Osteoblast (primary cell): ENCODE data around the gene SMIM29. TPM values are rescaled to one million over a fixed set of nuclear protein-coding genes. Genes with fewer than 3 reads are reported as not detected.

Source experiments
- DNase-seq: peaks from one replicate; pipeline ENCODE4 v3.0.0; 2011; ENCODE audit warnings: low spot score, mixed read lengths; ENCODE audit not compliant: insufficient read length; ENCODE audit errors: missing footprints
- H2AFZ ChIP-seq: 2 replicates; pipeline ENCODE4 v1.6.0; 2011; ENCODE audit warnings: mild to moderate bottlenecking, low read length
- H3K27ac ChIP-seq: 2 replicates; pipeline ENCODE4 v1.5.1; 2011; ENCODE audit warnings: mild to moderate bottlenecking, low read depth, low read length, moderate library complexity
- H3K27me3 ChIP-seq: 2 replicates; pipeline ENCODE4 v1.6.0; 2012; ENCODE audit warnings: mild to moderate bottlenecking, control low read depth, inconsistent platforms, low read length, moderate library complexity; ENCODE audit not compliant: insufficient read depth
- H3K36me3 ChIP-seq: 2 replicates; pipeline ENCODE4 v1.5.1; 2011; ENCODE audit warnings: mild to moderate bottlenecking, low read length, control low read depth, moderate library complexity; ENCODE audit not compliant: insufficient read depth
- H3K4me1 ChIP-seq: 2 replicates; pipeline ENCODE4 v1.5.1; 2011; ENCODE audit warnings: mild to moderate bottlenecking, low read length, control low read depth, moderate library complexity; ENCODE audit not compliant: insufficient read depth
- H3K4me2 ChIP-seq: 2 replicates; pipeline ENCODE4 v1.6.0; 2011; ENCODE audit warnings: mild to moderate bottlenecking, low read length; ENCODE audit not compliant: insufficient read depth
- H3K4me3 ChIP-seq: fragments of 200-600 bp; sonication (generic); 3 replicates; pipeline ENCODE4 v1.5.1; 2012; ENCODE audit warnings: mild to moderate bottlenecking, low read length, inconsistent platforms; ENCODE audit not compliant: insufficient read depth
- H3K79me2 ChIP-seq: 2 replicates; pipeline ENCODE4 v1.6.0; 2012; ENCODE audit warnings: mild to moderate bottlenecking, low read length, control low read depth, inconsistent platforms; ENCODE audit not compliant: insufficient read depth
- H3K9me3 ChIP-seq: 2 replicates; pipeline ENCODE4 v1.5.1; 2011; ENCODE audit warnings: low read depth, low read length, control low read depth
- H4K20me1 ChIP-seq: 2 replicates; pipeline ENCODE4 v1.6.0; 2012; ENCODE audit warnings: mild to moderate bottlenecking, low read length, control low read depth; ENCODE audit not compliant: insufficient read depth
- CTCF ChIP-seq: IDR thresholded peaks from 2 replicates; pipeline ENCODE4 v1.5.1; 2011; ENCODE audit warnings: mild to moderate bottlenecking, low read depth, low read length, moderate library complexity; ENCODE audit errors: extremely low read depth
- total RNA-seq: library from RNA; depleted of rRNA; stranded (reverse); fragments of >200 nt; gene quantifications from 2 replicates; pipeline ENCODE4 v1.2.3, GENCODE V29; 2012

The SMIM29 gene
- total RNA-seq, 1 donor: 35.1 TPM

- Histone ChIP-seq H3K9me3 (no peaks in the 10 kb centered on the region), H3K4me1 (peaks cover 4% of the 10 kb centered on the region), H3K36me3 (no peaks in the 10 kb centered on the region), H3K27me3 (no peaks in the 10 kb centered on the region), H4K20me1 (no peaks in the 10 kb centered on the region), H3K27ac (no peak overlapping the region), H3K4me2 (no peak overlapping the region), H2AFZ (no peak overlapping the region), H3K79me2 (no peaks in the 10 kb centered on the region), H3K4me3 (no peak overlapping the region)
- peak; percentile 82 for DNase-seq
- no peak for TF ChIP-seq CTCF
Observed at GRCh38 chr6:34230653-34231371, 18.0 kb downstream of the SMIM29 start.

GRCh38 chr6:34229877-34230276 is 18.9 kb downstream of the SMIM29 start:
- Histone ChIP-seq H3K4me2 (no peak overlapping the region), H3K9me3 (no peaks in the 10 kb centered on the region), H3K27me3 (no peaks in the 10 kb centered on the region), H3K4me1 (peaks cover 4% of the 10 kb centered on the region), H3K27ac (no peak overlapping the region), H3K79me2 (no peaks in the 10 kb centered on the region), H3K36me3 (no peaks in the 10 kb centered on the region), H3K4me3 (no peak overlapping the region), H4K20me1 (no peaks in the 10 kb centered on the region), H2AFZ (no peak overlapping the region)
- no peak for TF ChIP-seq CTCF
- no peak for DNase-seq

GRCh38 chr6:34227761-34228421 is 20.9 kb downstream of the SMIM29 start:
- H3K4me2 ChIP-seq: no peak overlapping the region

More at GRCh38 chr6:34227761-34228421, 20.9 kb downstream of the SMIM29 start:
- Histone ChIP-seq H3K4me3 (no peak overlapping the region), H2AFZ (no peak overlapping the region), H3K9me3 (no peaks in the 10 kb centered on the region), H4K20me1 (no peaks in the 10 kb centered on the region), H3K27me3 (no peaks in the 10 kb centered on the region), H3K36me3 (no peaks in the 10 kb centered on the region), H3K4me1 (peaks cover 15% of the 10 kb centered on the region), H3K27ac (no peak overlapping the region), H3K79me2 (no peaks in the 10 kb centered on the region)
- no peak for TF ChIP-seq CTCF
- DNase-seq: peak; percentile 74
